B cell (primary cell): ENCODE data around the gene PSMG3. TPM values are rescaled to one million over a fixed set of nuclear protein-coding genes. Genes with fewer than 3 reads are reported as not detected.

Source experiments
- ATAC-seq: fragments of 200-7000 bp; cut with Tn5 transposase; one replicate; pipeline ENCODE4 v1.10.0; 2021; ENCODE audit warnings: low read depth, mild to moderate bottlenecking, moderate number of reproducible peaks, moderate library complexity
- CTCF ChIA-PET: fragments of 350-600 bp; sonication (Branson Sonifier 250); formaldehyde crosslinking; loops from one replicate; lab custom pipeline; 2021; ENCODE audit warnings: antibody characterized with exemption, inconsistent platforms; lab: Charles Lee
- POLR2A ChIA-PET: fragments of 350-600 bp; sonication (Branson Sonifier 250); formaldehyde crosslinking; loops from one replicate; lab custom pipeline; 2021; ENCODE audit warnings: antibody characterized with exemption; lab: Charles Lee
- DNase-seq: peaks from one replicate; pipeline ENCODE4 v3.0.0; 2013
- H2AFZ ChIP-seq: 2 replicates; pipeline ENCODE4 v1.6.1; 2012; ENCODE audit warnings: mild to moderate bottlenecking, low read depth, low read length; ENCODE audit not compliant: insufficient read depth, poor library complexity, severe bottlenecking
- H3K27ac ChIP-seq, 2 donors: 1 replicate in 1 of 2; 2 replicates in 1 of 2; pipeline ENCODE4 v1.5.1; 2012 to 2013; ENCODE audit warnings: low read length in 2 of 2, mild to moderate bottlenecking in 2 of 2, moderate library complexity in 1 of 2
- H3K27me3 ChIP-seq, 4 experiments: fragments of 200-600 bp in 1 of 4; sonication (generic) in 1 of 4; replicated peaks in 1 of 4; 1 replicate in 2 of 4; 2 replicates in 2 of 4; pipeline versions ENCODE4 v1.6.1 to v1.7.0; 2013 to 2016; ENCODE audit warnings: low read length in 3 of 4, mild to moderate bottlenecking in 2 of 4, mixed read lengths in 1 of 4, moderate library complexity in 1 of 4; ENCODE audit not compliant: insufficient read depth in 4 of 4, control insufficient read depth in 3 of 4; ENCODE audit errors: control extremely low read depth in 1 of 4
- H3K36me3 ChIP-seq, 2 experiments: replicated peaks in 1 of 2; 1 replicate in 1 of 2; 2 replicates in 1 of 2; pipeline versions ENCODE4 v1.6.1 to v1.7.1; 2013; ENCODE audit warnings: low read length in 1 of 2; ENCODE audit not compliant: insufficient read depth in 2 of 2, control insufficient read depth in 1 of 2; ENCODE audit errors: control extremely low read depth in 1 of 2, extremely low read depth in 1 of 2
- H3K4me1 ChIP-seq, 2 donors: fragments of 200-600 bp in 1 of 2; sonication (generic) in 1 of 2; 1 replicate in 1 of 2; 2 replicates in 1 of 2; pipeline versions ENCODE4 v1.5.1 to v1.6.1; 2013 to 2017; ENCODE audit warnings: low read length in 2 of 2; ENCODE audit not compliant: control insufficient read depth in 2 of 2, insufficient read depth in 2 of 2
- H3K4me2 ChIP-seq: replicated peaks from 2 replicates; pipeline ENCODE3; 2012; ENCODE audit warnings: mild to moderate bottlenecking, low read depth, low read length; ENCODE audit not compliant: poor library complexity, severe bottlenecking
- H3K4me3 ChIP-seq, 5 experiments: fragments of 200-600 bp in 1 of 5; sonication (generic) in 1 of 5; 1 replicate in 3 of 5; 2 replicates in 2 of 5; pipeline versions ENCODE4 v1.5.1 to v1.7.0; 2011 to 2016; ENCODE audit warnings: low read length in 4 of 5, mild to moderate bottlenecking in 4 of 5, low read depth in 2 of 5, control low read depth in 1 of 5, moderate library complexity in 1 of 5; ENCODE audit not compliant: insufficient read depth in 1 of 5; ENCODE audit errors: control extremely low read depth in 1 of 5, extremely low read depth in 1 of 5
- H3K79me2 ChIP-seq: fragments of 200-600 bp; sonication (generic); one replicate; pipeline ENCODE4 v1.6.0; 2016; ENCODE audit warnings: low read length; ENCODE audit not compliant: control insufficient read depth, insufficient read depth
- H3K9ac ChIP-seq: fragments of 200-600 bp; sonication (generic); 2 replicates; pipeline ENCODE4 v1.6.1; 2017; ENCODE audit warnings: mild to moderate bottlenecking, low read length, moderate library complexity
- H3K9me3 ChIP-seq, 3 donors: one replicate each; pipeline versions ENCODE4 v1.6.1 to v1.7.1; 2013; ENCODE audit warnings: low read length in 2 of 3; ENCODE audit not compliant: control insufficient read depth in 2 of 3, insufficient read depth in 1 of 3; ENCODE audit errors: control extremely low read depth in 1 of 3
- H4K20me1 ChIP-seq: 2 replicates; pipeline ENCODE4 v1.6.0; 2012; ENCODE audit warnings: mild to moderate bottlenecking, low read length; ENCODE audit not compliant: insufficient read depth, control insufficient read depth, poor library complexity, severe bottlenecking
- H3K27ac Mint-ChIP-seq: one replicate; pipeline ENCODE4 v1.8.0; 2021; ENCODE audit warnings: mixed read lengths
- H3K27me3 Mint-ChIP-seq: one replicate; pipeline ENCODE4 v1.8.0; 2021; ENCODE audit warnings: mixed read lengths
- H3K4me1 Mint-ChIP-seq: one replicate; pipeline ENCODE4 v1.8.0; 2021; ENCODE audit warnings: mixed read lengths
- H3K4me3 Mint-ChIP-seq: one replicate; pipeline ENCODE4 v1.8.0; 2021; ENCODE audit warnings: mixed read lengths
- H3K9me3 Mint-ChIP-seq: one replicate; pipeline ENCODE4 v1.8.0; 2022; ENCODE audit warnings: mixed read lengths; ENCODE audit not compliant: insufficient read depth
- CTCF ChIP-seq: fragments of 200-600 bp; IDR thresholded peaks from one replicate; pipeline ENCODE4 v1.8.0; 2022; ENCODE audit warnings: antibody characterized with exemption, mild to moderate bottlenecking
- EZH2 ChIP-seq: IDR thresholded peaks from 2 replicates; pipeline ENCODE4 v1.6.1; 2012; ENCODE audit warnings: borderline replicate concordance, low read depth, mild to moderate bottlenecking, moderate library complexity, low read length; ENCODE audit not compliant: insufficient read depth, poor library complexity, severe bottlenecking
- WGBS: methylation state at CpG from one replicate; pipeline ENCODE4 v1.1.5; 2013; ENCODE audit warnings: missing lambda C conversion rate; ENCODE audit not compliant: insufficient coverage; 5-methylcytosine and 5-hydroxymethylcytosine counted together
- intact Hi-C: fragments of 100-400 bp; cut with micrococcal nuclease; formaldehyde crosslinking; loops from one replicate; pipeline ENCODE4 v1.10.0; 2022
- polyA plus RNA-seq: library from polyadenylated mRNA; depleted of rRNA; stranded (reverse); fragments of >200 nt; gene quantifications from 2 replicates; pipeline ENCODE4 v1.2.3, GENCODE V29; 2012
- total RNA-seq, 2 donors: library from RNA; stranded (reverse); fragments of 120-200 nt in 1 of 2; gene quantifications; 1 replicate in 1 of 2; 2 replicates in 1 of 2; pipeline versions ENCODE4 v1.2.3 to v1.2.4, GENCODE V29; 2013 to 2022

The PSMG3 gene
- total and polyA plus RNA-seq, 2 donors (not counting 1 experiment from before 2014, with no cell fraction given), result 27.4 to 75.7 TPM

DNA sequence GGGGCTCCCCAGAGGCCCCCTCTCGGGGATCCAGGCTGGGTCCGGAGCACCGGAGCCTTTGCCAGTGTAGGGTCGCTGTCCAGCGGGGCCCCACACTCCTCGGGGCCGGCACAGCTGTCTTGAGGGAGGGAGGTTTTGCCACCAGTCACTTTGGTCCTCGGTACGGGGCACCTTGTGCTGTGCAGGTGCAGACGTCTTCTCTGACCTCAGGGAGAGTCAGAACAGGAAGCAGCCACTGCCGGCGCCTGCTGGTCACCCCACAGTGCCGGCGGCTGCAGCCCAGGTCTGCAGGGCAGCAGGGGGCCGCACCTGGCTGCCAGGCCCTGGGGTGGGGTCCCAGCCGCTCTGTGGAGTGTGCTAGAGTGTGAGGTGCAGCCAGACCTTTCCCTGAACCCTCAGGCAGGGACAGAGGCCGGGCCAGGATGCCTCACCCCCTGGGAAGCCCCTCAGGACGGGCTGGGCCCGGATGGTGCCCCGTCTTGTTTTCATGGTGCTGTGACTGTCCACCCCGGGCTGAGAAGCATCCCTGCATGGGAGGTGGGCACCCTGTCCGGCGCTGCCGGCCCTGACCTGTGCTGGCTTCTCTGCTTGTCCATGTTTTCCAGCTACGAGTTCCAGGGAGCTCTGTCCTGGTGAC is 31.2 kb downstream of the PSMG3 start:
- DNase-seq, result no peak
- Histone ChIP-seq H3K4me1 (peaks cover 0 to 6% of the 10 kb centered on the region in 2 donors), H3K4me3 (no peak overlapping the region), H3K4me2 (no peak overlapping the region), H3K79me2 (peaks cover 41% of the 10 kb centered on the region), H3K9ac (no peak overlapping the region), H4K20me1 (peaks cover 94% of the 10 kb centered on the region), H3K27ac (no peak overlapping the region), H3K27me3 (no peaks in the 10 kb centered on the region), H2AFZ (no peak overlapping the region), H3K9me3 (no peaks in the 10 kb centered on the region), H3K36me3 (peaks cover 0 to 56% of the 10 kb centered on the region in 2 experiments)
- ChIA-PET POLR2A (no interaction called here), CTCF (no interaction called here)
- TF ChIP-seq EZH2 (no peak), CTCF (no peak)
- H3K9me3 Mint-ChIP-seq, result no peaks in the 10 kb centered on the region
- H3K27me3 Mint-ChIP-seq, result no peaks in the 10 kb centered on the region
- no peak overlapping the region for H3K4me3 Mint-ChIP-seq
- no peak for ATAC-seq
- H3K4me1 Mint-ChIP-seq, result peaks cover 6% of the 10 kb centered on the region
- 84% methylated on average over 22 of the region's 25 CpGs for WGBS
- intact Hi-C loops, result no loop called here
- H3K27ac Mint-ChIP-seq, result no peak overlapping the region

- peak; percentile 28 for DNase-seq
- H3K9me3 Mint-ChIP-seq, result no peaks in the 10 kb centered on the region
- H3K79me2 ChIP-seq, result peaks cover 50% of the 10 kb centered on the region
- H3K9ac ChIP-seq, result no peak overlapping the region
- peaks cover 8 to 15% of the 10 kb centered on the region in 2 donors for H3K4me1 ChIP-seq
- WGBS, result 93% methylated on average over 46 of the region's 56 CpGs
- CTCF ChIA-PET, result no interaction called here
- intact Hi-C loops, result no loop called here
- POLR2A ChIA-PET, result no interaction called here
- H3K4me2 ChIP-seq, result no peak overlapping the region
- no peaks in the 10 kb centered on the region for H3K9me3 ChIP-seq
- H3K4me3 Mint-ChIP-seq, result no peak overlapping the region
- no peak overlapping the region for H3K27ac ChIP-seq
- no peak for TF ChIP-seq EZH2
- no peak for TF ChIP-seq CTCF
- no peaks in the 10 kb centered on the region for H3K27me3 ChIP-seq
- H3K4me1 Mint-ChIP-seq, result peaks cover 15% of the 10 kb centered on the region
- peaks cover 0 to 57% of the 10 kb centered on the region in 2 experiments for H3K36me3 ChIP-seq
- H3K27ac Mint-ChIP-seq, result no peak overlapping the region
- H3K4me3 ChIP-seq, result no peak overlapping the region
- no peak overlapping the region for H2AFZ ChIP-seq
- no peak for ATAC-seq
- H4K20me1 ChIP-seq, result peaks cover 97% of the 10 kb centered on the region
- H3K27me3 Mint-ChIP-seq, result no peaks in the 10 kb centered on the region
These were observed 32.1 kb downstream of the PSMG3 start for GRCh38 chr7:1537535-1538412.
